ENCODE data around the gene SOS2. TPM values are rescaled to one million over a fixed set of nuclear protein-coding genes. Genes with fewer than 3 reads are reported as not detected.

Gene SOS2
- polyA plus RNA-seq, 4 donors: 9.5 to 25.7 (median 21.7) TPM

DNA sequence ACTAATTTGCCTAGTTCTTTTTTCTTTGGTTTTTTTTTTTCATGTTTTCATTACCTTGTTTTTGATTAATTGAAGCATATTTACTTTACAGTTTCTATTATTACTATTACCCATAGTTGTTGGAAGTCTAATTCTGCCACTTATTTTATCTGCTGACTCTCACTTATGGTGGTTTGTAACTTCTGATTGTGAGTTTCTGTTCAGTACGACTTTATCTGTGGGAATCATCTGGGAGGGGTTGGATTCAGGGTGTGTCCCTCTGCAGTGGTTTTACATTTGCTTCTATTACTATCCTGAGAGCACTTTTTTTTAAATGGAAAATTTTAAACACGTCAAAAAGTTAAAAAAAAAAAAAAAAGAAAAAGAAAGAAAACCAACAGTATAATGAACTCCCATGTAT lies 26.4 kb upstream of the SOS2 start:
- no peak for FAIRE-seq
- 21 to 33% (median 23%) methylated on average over 2 of the region's 2 CpGs for WGBS, 3 donors

DNA sequence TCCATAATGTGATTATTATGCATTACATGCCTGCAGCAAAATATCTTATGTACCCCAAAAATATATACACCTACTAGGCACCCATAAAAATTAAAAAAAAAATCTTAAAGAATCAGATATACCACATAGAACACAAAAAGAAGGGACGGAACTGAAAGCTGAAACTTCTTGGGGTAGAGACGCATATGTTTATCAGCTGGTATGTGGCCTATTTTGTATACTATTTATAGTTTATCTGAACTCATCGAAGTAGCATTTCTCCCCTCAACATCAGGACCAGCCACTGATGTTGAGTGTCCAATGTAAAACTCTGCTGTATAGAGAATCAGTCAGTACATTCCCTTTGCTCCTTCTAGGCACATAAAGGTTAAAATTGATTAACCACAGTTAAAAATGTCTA lies 22.9 kb upstream of the SOS2 start:
- 90 to 96% (median 94%) methylated on average over 3 of the region's 3 CpGs for WGBS, 3 donors
- no peak overlapping the region for H3K27ac ChIP-seq (ENCODE audit: low read depth in 1 of 3, low read length in 2 of 3)

More for the DNA sequence above, 26.4 kb upstream of the SOS2 start:
- Histone ChIP-seq H3K4me1 (ENCODE audit: control insufficient read depth in 3 of 3, insufficient read depth in 2 of 3, low read depth in 1 of 3, low read length in 2 of 3) (no peaks in the 10 kb centered on the region), H3K27ac (ENCODE audit: low read depth in 1 of 3, low read length in 2 of 3) (no peak overlapping the region), H3K36me3 (ENCODE audit: control insufficient read depth in 3 of 3, insufficient read depth in 2 of 3, low read depth in 1 of 3, low read length in 3 of 3) (peaks cover 0 to 4% (median 0%) of the 10 kb centered on the region in 3 donors), H3K4me3 (ENCODE audit: low read depth in 1 of 3, low read length in 3 of 3) (no peak overlapping the region), H3K9me3 (ENCODE audit: control insufficient read depth in 2 of 2, insufficient read depth in 1 of 2, low read depth in 1 of 2, low read length in 1 of 2) (no peaks in the 10 kb centered on the region), H3K27me3 (ENCODE audit: control insufficient read depth in 3 of 3, insufficient read depth in 3 of 3, low read length in 3 of 3) (no peaks in the 10 kb centered on the region)
- DNase-seq: peak in 1 of 2 donors; percentile 39

GRCh38 chr14:50249136-50249775 lies 17.9 kb upstream of the SOS2 start:
- H3K4me1 ChIP-seq (ENCODE audit: control insufficient read depth in 3 of 3, insufficient read depth in 2 of 3, low read depth in 1 of 3, low read length in 2 of 3): peaks cover 0 to 2% (median 0%) of the 10 kb centered on the region in 3 donors
- peaks cover 0 to 19% (median 0%) of the 10 kb centered on the region in 3 donors for H3K36me3 ChIP-seq (ENCODE audit: control insufficient read depth in 3 of 3, insufficient read depth in 2 of 3, low read depth in 1 of 3, low read length in 3 of 3)
- WGBS, 3 donors: 76 to 93% (median 92%) methylated on average over 7 of the region's 7 CpGs
- DNase-seq (peak in 1 of 2 donors; percentile 46), FAIRE-seq (no peak)
- no peaks in the 10 kb centered on the region for H3K27me3 ChIP-seq (ENCODE audit: control insufficient read depth in 3 of 3, insufficient read depth in 3 of 3, low read length in 3 of 3)
- H3K27ac ChIP-seq (ENCODE audit: low read depth in 1 of 3, low read length in 2 of 3): no peak overlapping the region
- H3K4me3 ChIP-seq (ENCODE audit: low read depth in 1 of 3, low read length in 3 of 3): no peak overlapping the region
- no peaks in the 10 kb centered on the region for H3K9me3 ChIP-seq (ENCODE audit: control insufficient read depth in 2 of 2, insufficient read depth in 1 of 2, low read depth in 1 of 2, low read length in 1 of 2)

More for the DNA sequence above, 22.9 kb upstream of the SOS2 start:
- Histone ChIP-seq H3K27me3 (ENCODE audit: control insufficient read depth in 3 of 3, insufficient read depth in 3 of 3, low read length in 3 of 3) (no peaks in the 10 kb centered on the region), H3K9me3 (ENCODE audit: control insufficient read depth in 2 of 2, insufficient read depth in 1 of 2, low read depth in 1 of 2, low read length in 1 of 2) (no peaks in the 10 kb centered on the region), H3K36me3 (ENCODE audit: control insufficient read depth in 3 of 3, insufficient read depth in 2 of 3, low read depth in 1 of 3, low read length in 3 of 3) (peaks cover 0 to 13% (median 0%) of the 10 kb centered on the region in 3 donors), H3K4me1 (ENCODE audit: control insufficient read depth in 3 of 3, insufficient read depth in 2 of 3, low read depth in 1 of 3, low read length in 2 of 3) (peaks cover 0 to 2% (median 0%) of the 10 kb centered on the region in 3 donors), H3K4me3 (ENCODE audit: low read depth in 1 of 3, low read length in 3 of 3) (no peak overlapping the region)
- DNase-seq: no peak
- no peak for FAIRE-seq

- no peaks in the 10 kb centered on the region for H3K9me3 ChIP-seq (ENCODE audit: control insufficient read depth in 2 of 2, insufficient read depth in 1 of 2, low read depth in 1 of 2, low read length in 1 of 2)
- H3K4me1 ChIP-seq (ENCODE audit: control insufficient read depth in 3 of 3, insufficient read depth in 2 of 3, low read depth in 1 of 3, low read length in 2 of 3): peaks cover 0 to 2% (median 0%) of the 10 kb centered on the region in 3 donors
- no peaks in the 10 kb centered on the region for H3K27me3 ChIP-seq (ENCODE audit: control insufficient read depth in 3 of 3, insufficient read depth in 3 of 3, low read length in 3 of 3)
- DNase-seq (no peak), FAIRE-seq (no peak)
- H3K36me3 ChIP-seq (ENCODE audit: control insufficient read depth in 3 of 3, insufficient read depth in 2 of 3, low read depth in 1 of 3, low read length in 3 of 3): peaks cover 0 to 19% (median 0%) of the 10 kb centered on the region in 3 donors
- H3K4me3 ChIP-seq (ENCODE audit: low read depth in 1 of 3, low read length in 3 of 3): no peak overlapping the region
- WGBS, 3 donors: 52 to 80% (median 75%) methylated on average over 3 of the region's 3 CpGs
- no peak overlapping the region for H3K27ac ChIP-seq (ENCODE audit: low read depth in 1 of 3, low read length in 2 of 3)
Measured at GRCh38 chr14:50247245-50247644, 15.9 kb upstream of the SOS2 start.

GRCh38 chr14:50242566-50243310 lies 11.4 kb upstream of the SOS2 start:
- no peak overlapping the region for H3K4me3 ChIP-seq (ENCODE audit: low read depth in 1 of 3, low read length in 3 of 3)
- H3K27me3 ChIP-seq (ENCODE audit: control insufficient read depth in 3 of 3, insufficient read depth in 3 of 3, low read length in 3 of 3): no peaks in the 10 kb centered on the region
- no peak for FAIRE-seq
- H3K9me3 ChIP-seq (ENCODE audit: control insufficient read depth in 2 of 2, insufficient read depth in 1 of 2, low read depth in 1 of 2, low read length in 1 of 2): no peaks in the 10 kb centered on the region
- no peak overlapping the region for H3K27ac ChIP-seq (ENCODE audit: low read depth in 1 of 3, low read length in 2 of 3)
- DNase-seq: no peak
- H3K4me1 ChIP-seq (ENCODE audit: control insufficient read depth in 3 of 3, insufficient read depth in 2 of 3, low read depth in 1 of 3, low read length in 2 of 3): peaks cover 0 to under 1% (median 0%) of the 10 kb centered on the region in 3 donors
- 85 to 93% (median 92%) methylated on average over 5 of the region's 5 CpGs for WGBS, 3 donors
- H3K36me3 ChIP-seq (ENCODE audit: control insufficient read depth in 3 of 3, insufficient read depth in 2 of 3, low read depth in 1 of 3, low read length in 3 of 3): peaks cover 0 to 7% (median 0%) of the 10 kb centered on the region in 3 donors

DNA sequence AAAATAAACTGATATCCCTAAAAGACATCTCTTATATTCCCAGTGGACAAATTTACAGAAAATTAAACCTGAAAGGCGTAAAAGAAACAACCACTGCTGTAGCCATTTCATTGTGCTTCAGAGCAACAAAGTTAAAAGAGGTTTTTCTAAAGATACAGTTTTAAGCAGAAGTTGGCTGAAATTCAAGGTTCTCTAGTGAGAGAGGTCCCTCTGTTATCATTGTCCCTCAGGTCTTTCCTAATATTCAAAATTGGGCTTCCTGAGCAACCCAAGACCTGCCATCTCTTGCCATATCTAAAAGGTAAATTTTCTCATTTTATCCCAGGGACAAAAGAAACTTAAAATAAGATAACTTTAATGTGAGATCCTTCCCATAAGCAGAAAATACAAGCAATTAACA lies 10.7 kb upstream of the SOS2 start:
- H3K27ac ChIP-seq (ENCODE audit: low read depth in 1 of 3, low read length in 2 of 3): no peak overlapping the region
- WGBS, 3 donors: 97 to 100% (median 100%) methylated on average over 1 of the region's 1 CpG
- H3K36me3 ChIP-seq (ENCODE audit: control insufficient read depth in 3 of 3, insufficient read depth in 2 of 3, low read depth in 1 of 3, low read length in 3 of 3): peaks cover 0 to 7% (median 0%) of the 10 kb centered on the region in 3 donors
- no peaks in the 10 kb centered on the region for H3K27me3 ChIP-seq (ENCODE audit: control insufficient read depth in 3 of 3, insufficient read depth in 3 of 3, low read length in 3 of 3)
- no peaks in the 10 kb centered on the region for H3K9me3 ChIP-seq (ENCODE audit: control insufficient read depth in 2 of 2, insufficient read depth in 1 of 2, low read depth in 1 of 2, low read length in 1 of 2)
- FAIRE-seq (no peak), DNase-seq (no peak)
- H3K4me3 ChIP-seq (ENCODE audit: low read depth in 1 of 3, low read length in 3 of 3): no peak overlapping the region
- peaks cover 0 to 2% (median 1%) of the 10 kb centered on the region in 3 donors for H3K4me1 ChIP-seq (ENCODE audit: control insufficient read depth in 3 of 3, insufficient read depth in 2 of 3, low read depth in 1 of 3, low read length in 2 of 3)

- H3K4me1 ChIP-seq (ENCODE audit: control insufficient read depth in 3 of 3, insufficient read depth in 2 of 3, low read depth in 1 of 3, low read length in 2 of 3): peaks cover 0 to 4% (median 2%) of the 10 kb centered on the region in 3 donors
- DNase-seq (peak in 1 of 2 donors; percentile 39), FAIRE-seq (no peak)
- WGBS, 3 donors: 15 to 22% (median 20%) methylated on average over 3 of the region's 3 CpGs
- H3K27ac ChIP-seq (ENCODE audit: low read depth in 1 of 3, low read length in 2 of 3): no peak overlapping the region
- H3K4me3 ChIP-seq (ENCODE audit: low read depth in 1 of 3, low read length in 3 of 3): no peak overlapping the region
- no peaks in the 10 kb centered on the region for H3K27me3 ChIP-seq (ENCODE audit: control insufficient read depth in 3 of 3, insufficient read depth in 3 of 3, low read length in 3 of 3)
- H3K36me3 ChIP-seq (ENCODE audit: control insufficient read depth in 3 of 3, insufficient read depth in 2 of 3, low read depth in 1 of 3, low read length in 3 of 3): no peaks in the 10 kb centered on the region
- no peaks in the 10 kb centered on the region for H3K9me3 ChIP-seq (ENCODE audit: control insufficient read depth in 2 of 2, insufficient read depth in 1 of 2, low read depth in 1 of 2, low read length in 1 of 2)
Measured at GRCh38 chr14:50237427-50237826, 6.0 kb upstream of the SOS2 start.

DNA sequence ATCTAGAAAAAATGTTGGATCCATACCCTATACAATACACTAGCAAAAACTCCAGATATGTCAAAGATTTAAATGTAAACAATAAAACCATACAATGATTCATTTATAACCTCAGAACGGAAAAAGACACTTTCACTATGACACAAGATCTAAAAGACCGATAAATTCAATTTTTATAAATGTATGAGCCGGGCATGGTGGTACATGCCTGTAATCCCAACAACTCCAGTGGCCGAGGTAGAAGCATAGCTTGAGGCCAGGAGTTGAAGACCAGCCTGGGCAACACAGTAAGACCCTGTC lies 2.5 kb upstream of the SOS2 start:
- Histone ChIP-seq H3K4me3 (ENCODE audit: low read depth in 1 of 3, low read length in 3 of 3) (no peak overlapping the region), H3K27me3 (ENCODE audit: control insufficient read depth in 3 of 3, insufficient read depth in 3 of 3, low read length in 3 of 3) (no peaks in the 10 kb centered on the region), H3K27ac (ENCODE audit: low read depth in 1 of 3, low read length in 2 of 3) (no peak overlapping the region), H3K9me3 (ENCODE audit: control insufficient read depth in 2 of 2, insufficient read depth in 1 of 2, low read depth in 1 of 2, low read length in 1 of 2) (no peaks in the 10 kb centered on the region), H3K4me1 (ENCODE audit: control insufficient read depth in 3 of 3, insufficient read depth in 2 of 3, low read depth in 1 of 3, low read length in 2 of 3) (peaks cover 0 to 8% (median 6%) of the 10 kb centered on the region in 3 donors), H3K36me3 (ENCODE audit: control insufficient read depth in 3 of 3, insufficient read depth in 2 of 3, low read depth in 1 of 3, low read length in 3 of 3) (no peaks in the 10 kb centered on the region)
- WGBS, 3 donors: 65 to 86% (median 76%) methylated on average over 4 of the region's 4 CpGs
- FAIRE-seq: no peak
- DNase-seq: no peak
